NCI-H1105 treated with DMSO at 0.1 percent for 48 hours (cell line): ENCODE results near the gene SERPINB2.
"Not testable (repeated sequence)": the region's sequence is repeated elsewhere in the genome, so short reads cannot be mapped to it uniquely, and the experiment has no call there.

Experiments used
- DNase-seq: peaks from one replicate; lab custom pipeline; 2025; lab: John Stamatoyannopoulos, UW

The SERPINB2 gene

DNA sequence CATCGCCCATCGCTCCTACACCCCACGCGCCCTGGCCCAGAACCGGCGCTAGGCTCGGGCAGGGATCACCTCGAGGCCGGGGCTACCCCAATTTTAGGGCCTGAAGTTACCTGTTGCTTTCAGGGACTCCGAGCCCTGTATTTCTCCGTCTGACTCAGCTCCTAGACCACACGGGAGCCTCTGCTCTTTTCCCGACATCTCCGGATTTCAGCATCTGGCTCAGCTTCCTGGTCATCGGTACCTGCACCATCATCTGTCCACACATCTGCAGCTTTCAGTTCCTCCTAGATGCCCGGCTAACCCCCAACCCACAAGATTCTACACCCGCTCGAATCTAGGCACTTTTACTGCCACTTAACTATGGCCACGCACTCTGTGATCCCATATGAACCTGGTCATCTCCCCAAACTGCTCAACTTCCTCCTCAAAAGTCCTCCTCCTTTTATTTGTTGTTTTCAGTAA is 49.5 kb downstream of the SERPINB2 start:
- no peak for DNase-seq

DNA sequence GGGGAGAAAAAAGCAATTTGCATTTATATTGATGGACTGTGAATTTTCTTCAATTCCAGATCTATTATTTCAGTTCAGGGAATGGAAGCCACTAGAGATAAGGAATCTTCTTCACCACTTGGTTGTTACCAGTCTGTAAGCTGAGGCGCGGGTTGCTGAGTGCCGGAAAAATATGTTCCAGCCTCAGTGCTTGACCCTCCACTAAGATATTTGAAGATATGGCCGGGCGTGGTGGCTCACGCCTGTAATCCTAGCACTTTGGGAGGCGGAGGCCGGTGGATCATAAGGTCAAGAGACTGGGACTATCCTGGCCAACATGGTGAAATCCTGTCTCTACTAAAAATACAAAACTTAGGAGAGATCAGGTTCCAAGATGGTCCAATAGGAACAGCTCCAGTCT is 52.5 kb downstream of the SERPINB2 start:
- DNase-seq: no peak

DNA sequence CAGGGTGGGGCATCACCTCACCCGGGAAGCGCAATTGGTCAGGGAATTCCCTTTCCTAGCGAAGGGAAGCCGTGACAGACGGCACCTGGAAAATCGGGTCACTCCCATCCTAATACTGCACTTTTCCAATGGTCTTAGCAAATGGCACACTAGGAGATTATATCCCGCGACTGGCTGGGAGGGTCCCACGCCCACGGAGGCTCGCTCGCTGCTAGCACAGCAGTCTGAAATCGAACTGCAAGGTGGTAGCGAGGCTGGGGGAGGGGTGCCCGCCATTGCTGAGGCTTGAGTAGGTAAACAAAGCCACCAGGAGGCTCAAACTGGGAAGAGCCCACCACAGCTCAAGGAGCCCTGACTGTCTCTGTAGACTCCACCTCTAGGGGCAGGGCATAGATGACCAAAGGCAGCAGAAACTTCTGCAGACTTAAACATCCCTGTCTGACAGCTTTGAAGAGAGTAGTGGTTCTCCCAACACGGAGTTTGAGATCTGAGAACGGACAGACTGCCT is 53.1 kb downstream of the SERPINB2 start:
- DNase-seq: not testable (repeated sequence)

DNA sequence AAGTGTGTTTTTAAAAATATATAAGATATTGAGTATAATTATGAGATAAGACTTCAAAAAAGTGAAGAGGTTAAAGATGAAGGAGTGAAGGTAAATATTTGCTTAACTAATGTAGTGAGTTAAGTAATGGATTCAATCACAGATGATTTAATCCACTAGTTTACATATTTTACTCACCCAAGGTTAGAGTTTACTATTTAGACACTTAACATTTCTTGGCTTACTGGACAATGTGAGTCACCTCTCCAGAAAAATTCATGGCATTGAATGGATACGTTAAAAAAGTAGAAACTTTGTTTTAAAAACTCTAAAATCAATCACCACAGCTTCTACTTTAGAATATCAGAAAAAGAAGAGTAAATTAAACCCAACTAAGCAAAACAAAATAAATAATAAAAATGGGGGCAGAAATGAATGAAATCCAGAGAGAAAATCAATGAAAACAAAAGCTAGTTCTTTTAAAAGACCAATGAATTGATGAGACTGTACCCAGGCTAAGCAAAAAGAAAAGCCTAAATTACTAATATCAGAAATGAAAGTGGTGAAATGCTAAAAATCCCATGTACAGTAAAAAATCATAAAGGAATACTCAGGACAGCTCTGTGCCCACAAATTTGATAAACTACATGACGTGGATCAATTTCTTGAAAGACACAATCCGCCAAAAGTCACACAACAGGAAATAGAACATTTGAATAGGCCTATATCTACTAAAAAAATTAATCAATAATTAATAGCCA is 59.7 kb downstream of the SERPINB2 start:
- no peak for DNase-seq

DNA sequence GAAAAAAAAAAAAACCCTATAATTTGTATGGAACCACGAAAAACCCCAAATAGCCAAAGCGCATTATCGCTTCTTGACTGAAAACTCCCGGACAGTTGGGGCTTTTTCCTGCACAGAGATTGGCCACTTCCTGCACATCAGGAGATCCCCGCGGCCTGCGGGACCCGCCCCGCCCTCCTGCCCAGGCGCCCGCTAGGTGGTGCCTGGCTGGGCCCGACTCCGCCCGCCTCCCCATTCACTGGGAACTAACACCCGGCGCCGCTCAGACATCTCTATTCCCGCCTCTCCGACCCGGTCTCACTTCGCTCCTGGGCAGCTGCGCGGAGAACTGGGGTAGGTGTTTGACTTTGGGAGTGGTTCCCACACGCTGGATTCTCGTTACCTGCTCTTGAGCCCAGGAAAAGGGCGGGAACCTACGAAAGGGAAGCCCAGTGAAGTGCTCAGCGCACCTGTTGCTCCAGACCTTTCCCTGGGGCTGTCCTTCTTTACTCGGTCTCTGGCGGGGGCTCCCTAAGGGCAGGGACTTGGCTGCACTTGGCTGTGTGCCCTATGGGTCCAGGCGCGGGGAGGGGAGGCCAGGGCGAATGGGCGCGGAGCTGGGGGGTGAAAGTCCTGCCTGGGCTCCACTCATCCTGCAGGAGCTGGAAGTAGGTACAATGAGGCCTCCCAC is 61.7 kb downstream of the SERPINB2 start, which contains the start of gene HMSD:
HMSD (plus strand) TSS at position 234 of the 670 bp plus-strand sequence. CDS start 4,155 bp downstream, outside the sequence.
- peak; percentile 92 for DNase-seq

DNA sequence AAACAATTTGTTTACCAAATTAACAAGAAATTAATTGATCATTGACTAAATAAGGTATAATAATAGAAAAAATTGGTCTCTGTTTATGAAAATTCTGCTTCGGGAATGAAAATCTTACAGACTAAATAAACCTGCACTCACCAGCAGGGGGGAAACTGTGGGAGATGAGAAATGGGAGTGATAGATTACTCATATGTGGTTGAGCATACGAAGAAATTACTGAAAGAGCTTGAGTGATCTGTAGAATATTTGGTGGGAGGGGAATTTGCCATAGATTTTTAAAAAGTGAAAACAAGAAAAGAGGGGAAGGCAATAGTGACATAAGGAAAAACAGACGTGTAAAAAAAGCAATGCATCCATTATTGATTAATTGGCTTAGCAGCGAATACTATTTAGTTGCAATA is 63.8 kb downstream of the SERPINB2 start:
- no peak for DNase-seq
